Loucy (cell line): Measurements from ENCODE around the gene LCE1F.

Experiments used
- CTCF ChIP-seq: fragments of 200-600 bp; sonication (generic); conservative IDR thresholded peaks from 2 replicates; pipeline ENCODE4 v1.5.1; 2014; ENCODE audit warnings: mild to moderate bottlenecking, antibody characterized with exemption, low read length
- EZH2phosphoT487 ChIP-seq: fragments of 200-600 bp; IDR thresholded peaks from 2 replicates; pipeline ENCODE4 v1.6.1; 2018; ENCODE audit warnings: antibody characterized with exemption, mild to moderate bottlenecking, moderate library complexity, borderline replicate concordance

- TF ChIP-seq CTCF (no peak), EZH2phosphoT487 (no peak)
These were observed 13.2 kb upstream of the LCE1F start for GRCh38 chr1:152761609-152762213.
